ENCODE data around the gene LHX2.

GRCh38 chr9:124060844-124061605, 49.5 kb downstream of the LHX2 start:
- no peak for TF ChIP-seq GATA2 (IDR thresholded peaks at IDR 0.05; ENCODE audit: low read depth, low read length)
- TF ChIP-seq GATA3 (IDR thresholded peaks at IDR 0.05; ENCODE audit: low read depth, low read length), result no peak

All from SH-SY5Y (cell line).